Keratinocyte (primary cell): ENCODE results near the gene MET. TPM values are rescaled to one million over a fixed set of nuclear protein-coding genes. Genes with fewer than 3 reads are reported as not detected.
"Not testable (repeated sequence)": the region's sequence is repeated elsewhere in the genome, so short reads cannot be mapped to it uniquely, and the experiment has no call there.

ENCODE experiments used
- DNase-seq: peaks from one replicate; pipeline ENCODE4 v3.0.0-alpha.2; 2011; ENCODE audit warnings: low read depth, missing footprints, low spot score
- FAIRE-seq: peaks from 2 replicates; lab custom pipeline; 2011; peaks lifted over from hg19 to GRCh38; lab: Jason Lieb, UNC
- H2AFZ ChIP-seq: 2 replicates; pipeline ENCODE4 v1.6.0; 2012; ENCODE audit warnings: low read length, control low read depth, inconsistent platforms; ENCODE audit not compliant: control insufficient read depth
- H3K27ac ChIP-seq: 2 replicates; pipeline ENCODE4 v1.5.1; 2011; ENCODE audit warnings: low read length; ENCODE audit not compliant: control insufficient read depth, insufficient read depth
- H3K27me3 ChIP-seq: 3 replicates; pipeline ENCODE4 v1.6.0; 2011; ENCODE audit warnings: low read length; ENCODE audit not compliant: control insufficient read depth, insufficient read depth; ENCODE audit errors: extremely low read depth
- H3K36me3 ChIP-seq, 2 experiments: 2 replicates in 1 of 2; 3 replicates in 1 of 2; pipeline ENCODE4 v1.5.1; 2011; ENCODE audit warnings: low read length in 2 of 2, mild to moderate bottlenecking in 1 of 2; ENCODE audit not compliant: control insufficient read depth in 2 of 2, insufficient read depth in 2 of 2; ENCODE audit errors: extremely low read depth in 1 of 2
- H3K4me1 ChIP-seq: 3 replicates; pipeline ENCODE4 v1.5.1; 2011; ENCODE audit warnings: low read length; ENCODE audit not compliant: control insufficient read depth, insufficient read depth; ENCODE audit errors: extremely low read depth
- H3K4me2 ChIP-seq: 3 replicates; pipeline ENCODE4 v1.6.0; 2011; ENCODE audit warnings: low read depth, low read length; ENCODE audit not compliant: control insufficient read depth, insufficient read depth; ENCODE audit errors: extremely low read depth
- H3K4me3 ChIP-seq, 3 experiments: fragments of 200-600 bp in 1 of 3; sonication (generic) in 1 of 3; 2 replicates in 2 of 3; 3 replicates in 1 of 3; pipeline ENCODE4 v1.5.1; 2011 to 2016; ENCODE audit warnings: low read length in 3 of 3, mild to moderate bottlenecking in 3 of 3, control low read depth in 2 of 3, inconsistent platforms in 1 of 3, low read depth in 1 of 3, mixed read lengths in 1 of 3, mixed run types in 1 of 3, moderate library complexity in 1 of 3; ENCODE audit not compliant: control insufficient read depth in 2 of 3, insufficient read depth in 2 of 3; ENCODE audit errors: extremely low read depth in 1 of 3
- H3K79me2 ChIP-seq: 2 replicates; pipeline ENCODE4 v1.6.0; 2012; ENCODE audit warnings: low read length; ENCODE audit not compliant: control insufficient read depth, insufficient read depth
- H3K9ac ChIP-seq: 3 replicates; pipeline ENCODE4 v1.6.0; 2011; ENCODE audit warnings: low read length; ENCODE audit not compliant: control insufficient read depth, insufficient read depth; ENCODE audit errors: extremely low read depth
- H3K9me1 ChIP-seq: 3 replicates; pipeline ENCODE4 v1.6.0; 2011; ENCODE audit warnings: low read length; ENCODE audit not compliant: control insufficient read depth, insufficient read depth; ENCODE audit errors: extremely low read depth
- H3K9me3 ChIP-seq: 2 replicates; pipeline ENCODE4 v1.5.1; 2012; ENCODE audit warnings: low read depth, low read length; ENCODE audit not compliant: control insufficient read depth
- H4K20me1 ChIP-seq: 3 replicates; pipeline ENCODE4 v1.6.0; 2011; ENCODE audit warnings: low read length; ENCODE audit not compliant: control insufficient read depth, insufficient read depth; ENCODE audit errors: extremely low read depth
- CTCF ChIP-seq, 3 experiments: IDR thresholded peaks in 1 of 3; conservative IDR thresholded peaks in 1 of 3; optimal IDR thresholded peaks in 1 of 3; 2 replicates in 2 of 3; 3 replicates in 1 of 3; pipeline versions ENCODE3 to v1.5.1; 2011; ENCODE audit warnings: low read length in 3 of 3, mild to moderate bottlenecking in 3 of 3, moderate library complexity in 2 of 3, control low read depth in 1 of 3, inconsistent platforms in 1 of 3; ENCODE audit not compliant: insufficient read depth in 2 of 3; ENCODE audit errors: extremely low read depth in 1 of 3
- EZH2 ChIP-seq: IDR thresholded peaks from one replicate; pipeline ENCODE4 v1.6.1; 2012; ENCODE audit warnings: inconsistent platforms, mild to moderate bottlenecking, low read length, moderate library complexity
- dilution Hi-C: fragments of 300-500 bp; cut with MboI; formaldehyde crosslinking; loops from one replicate; pipeline ENCODE4 v1.7.0; 2020; ENCODE audit warnings: low sequenced_read_pairs; ENCODE audit not compliant: extremely low pct_ligation_motif_present
- polyA plus RNA-seq, 5 experiments: library from polyadenylated mRNA; depleted of rRNA in 3 of 5; stranded (reverse) in 3 of 5; stranded (forward) in 1 of 5; unstranded in 1 of 5; fragments of >200 nt; gene quantifications; 1 replicate in 1 of 5; 2 replicates in 3 of 5; 3 replicates in 1 of 5; pipeline versions ENCODE4 v1.2.1 to v1.2.3, GENCODE V29; 2011 to 2012; ENCODE audit warnings: missing spikeins in 2 of 5, low read depth in 1 of 5, low replicate concordance in 1 of 5

Gene MET
- polyA plus RNA-seq, 1 donor (not counting 4 experiments of a cell fraction or from before 2014, with no cell fraction given): 117 TPM

GRCh38 chr7:116741625-116742316 lies 69.8 kb downstream of the MET start:
- no peaks in the 10 kb centered on the region for H3K9me3 ChIP-seq
- no peaks in the 10 kb centered on the region for H4K20me1 ChIP-seq
- H3K79me2 ChIP-seq: peaks cover 17% of the 10 kb centered on the region
- FAIRE-seq (no peak), DNase-seq (no peak)
- H2AFZ ChIP-seq: no peak overlapping the region
- TF ChIP-seq EZH2: no peak
- no peak for TF ChIP-seq CTCF (optimal IDR thresholded peaks at IDR 0.05 in 1 of 3, IDR thresholded peaks at IDR 0.05 in 1 of 3, conservative IDR thresholded peaks at IDR 0.05 in 1 of 3; ENCODE audit: extremely low read depth in 1 of 3, insufficient read depth in 2 of 3, low read length in 3 of 3)
- no peaks in the 10 kb centered on the region for H3K9me1 ChIP-seq
- H3K4me1 ChIP-seq: peaks cover 24% of the 10 kb centered on the region
- dilution Hi-C loops: no loop called here
- no peak overlapping the region for H3K4me3 ChIP-seq
- H3K36me3 ChIP-seq: peaks cover 12 to 22% of the 10 kb centered on the region in 2 experiments
- H3K27me3 ChIP-seq: no peaks in the 10 kb centered on the region
- H3K27ac ChIP-seq: peak overlapping the region; percentile 72
- no peak overlapping the region for H3K9ac ChIP-seq
- peak overlapping the region; percentile 34 for H3K4me2 ChIP-seq

DNA sequence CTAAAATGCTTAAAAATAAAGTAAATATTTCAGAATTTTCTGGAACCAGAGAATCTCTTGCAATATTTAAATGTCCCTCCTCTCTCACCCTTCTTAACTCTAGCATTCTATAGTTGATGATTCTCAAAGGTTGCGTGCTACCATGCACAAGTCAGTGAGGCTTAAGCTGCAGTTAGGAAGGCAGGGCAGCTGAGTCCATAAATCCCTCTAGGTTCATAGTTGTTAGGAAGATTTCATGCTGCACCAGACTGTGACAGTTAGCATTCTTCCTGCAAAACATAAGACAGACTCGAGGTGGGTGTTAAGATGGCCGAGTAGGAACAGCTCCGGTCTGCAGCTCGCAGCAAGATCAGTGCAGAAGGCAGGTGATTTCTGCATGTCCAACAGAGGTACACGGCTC lies 70.6 kb downstream of the MET start:
- H3K27me3 ChIP-seq: no peaks in the 10 kb centered on the region
- H4K20me1 ChIP-seq: no peaks in the 10 kb centered on the region
- no peak overlapping the region for H2AFZ ChIP-seq
- TF ChIP-seq CTCF (optimal IDR thresholded peaks at IDR 0.05 in 1 of 3, IDR thresholded peaks at IDR 0.05 in 1 of 3, conservative IDR thresholded peaks at IDR 0.05 in 1 of 3; ENCODE audit: extremely low read depth in 1 of 3, insufficient read depth in 2 of 3, low read length in 3 of 3) (no peak), EZH2 (no peak)
- H3K9me3 ChIP-seq: no peaks in the 10 kb centered on the region
- H3K4me1 ChIP-seq: peaks cover 22% of the 10 kb centered on the region
- DNase-seq (no peak), FAIRE-seq (no peak)
- no peak overlapping the region for H3K27ac ChIP-seq
- peaks cover 12% of the 10 kb centered on the region for H3K79me2 ChIP-seq
- H3K9me1 ChIP-seq: no peaks in the 10 kb centered on the region
- H3K9ac ChIP-seq: no peak overlapping the region
- H3K36me3 ChIP-seq: peaks cover 11 to 22% of the 10 kb centered on the region in 2 experiments
- H3K4me2 ChIP-seq: no peak overlapping the region
- no peak overlapping the region for H3K4me3 ChIP-seq
- dilution Hi-C loops: no loop called here

GRCh38 chr7:116743835-116744234 lies 71.8 kb downstream of the MET start:
- DNase-seq, H4K20me1 ChIP-seq, FAIRE-seq: not testable (repeated sequence)

DNA sequence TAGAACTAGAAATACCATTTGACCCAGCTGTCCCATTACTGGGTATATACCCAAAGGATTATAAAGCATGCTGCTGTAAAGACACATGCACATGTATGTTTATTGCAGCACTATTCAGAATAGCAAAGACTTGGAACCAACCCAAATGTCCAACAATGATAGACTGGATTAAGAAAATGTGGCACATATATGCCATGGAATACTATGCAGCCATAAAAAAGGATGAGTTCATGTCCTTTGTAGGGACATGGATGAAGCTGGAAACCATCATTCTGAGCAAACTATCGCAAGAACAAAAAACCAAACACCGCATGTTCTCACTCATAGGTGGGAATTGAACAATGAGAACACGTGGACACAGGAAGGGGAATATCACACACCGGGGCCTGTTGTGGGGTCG lies 74.4 kb downstream of the MET start:
- DNase-seq, H3K9me3 ChIP-seq, H3K79me2 ChIP-seq, H4K20me1 ChIP-seq, dilution Hi-C loops, H3K4me1 ChIP-seq, H3K27ac ChIP-seq, H3K4me3 ChIP-seq, H3K9me1 ChIP-seq, H3K4me2 ChIP-seq, H3K9ac ChIP-seq, H2AFZ ChIP-seq, FAIRE-seq, H3K27me3 ChIP-seq: not testable (repeated sequence)
- H3K36me3 ChIP-seq: peaks cover 9 to 14% of the 10 kb centered on the region in 2 experiments

More at GRCh38 chr7:116743835-116744234, 71.8 kb downstream of the MET start:
- H3K9me3 ChIP-seq, H3K4me3 ChIP-seq, H3K27ac ChIP-seq, H3K79me2 ChIP-seq, H3K4me2 ChIP-seq, H3K9ac ChIP-seq, H2AFZ ChIP-seq, H3K9me1 ChIP-seq, H3K27me3 ChIP-seq, dilution Hi-C loops: not testable (repeated sequence)
- Histone ChIP-seq H3K4me1 (peaks cover 22% of the 10 kb centered on the region), H3K36me3 (peaks cover 11 to 22% of the 10 kb centered on the region in 2 experiments)
